NCI-H2081 treated with DMSO at 0.1 percent for 48 hours (cell line): ENCODE measurements around the gene ASPM.

Experiments
- DNase-seq: peaks from one replicate; lab custom pipeline; 2025; lab: John Stamatoyannopoulos, UW

Gene ASPM, protein sequence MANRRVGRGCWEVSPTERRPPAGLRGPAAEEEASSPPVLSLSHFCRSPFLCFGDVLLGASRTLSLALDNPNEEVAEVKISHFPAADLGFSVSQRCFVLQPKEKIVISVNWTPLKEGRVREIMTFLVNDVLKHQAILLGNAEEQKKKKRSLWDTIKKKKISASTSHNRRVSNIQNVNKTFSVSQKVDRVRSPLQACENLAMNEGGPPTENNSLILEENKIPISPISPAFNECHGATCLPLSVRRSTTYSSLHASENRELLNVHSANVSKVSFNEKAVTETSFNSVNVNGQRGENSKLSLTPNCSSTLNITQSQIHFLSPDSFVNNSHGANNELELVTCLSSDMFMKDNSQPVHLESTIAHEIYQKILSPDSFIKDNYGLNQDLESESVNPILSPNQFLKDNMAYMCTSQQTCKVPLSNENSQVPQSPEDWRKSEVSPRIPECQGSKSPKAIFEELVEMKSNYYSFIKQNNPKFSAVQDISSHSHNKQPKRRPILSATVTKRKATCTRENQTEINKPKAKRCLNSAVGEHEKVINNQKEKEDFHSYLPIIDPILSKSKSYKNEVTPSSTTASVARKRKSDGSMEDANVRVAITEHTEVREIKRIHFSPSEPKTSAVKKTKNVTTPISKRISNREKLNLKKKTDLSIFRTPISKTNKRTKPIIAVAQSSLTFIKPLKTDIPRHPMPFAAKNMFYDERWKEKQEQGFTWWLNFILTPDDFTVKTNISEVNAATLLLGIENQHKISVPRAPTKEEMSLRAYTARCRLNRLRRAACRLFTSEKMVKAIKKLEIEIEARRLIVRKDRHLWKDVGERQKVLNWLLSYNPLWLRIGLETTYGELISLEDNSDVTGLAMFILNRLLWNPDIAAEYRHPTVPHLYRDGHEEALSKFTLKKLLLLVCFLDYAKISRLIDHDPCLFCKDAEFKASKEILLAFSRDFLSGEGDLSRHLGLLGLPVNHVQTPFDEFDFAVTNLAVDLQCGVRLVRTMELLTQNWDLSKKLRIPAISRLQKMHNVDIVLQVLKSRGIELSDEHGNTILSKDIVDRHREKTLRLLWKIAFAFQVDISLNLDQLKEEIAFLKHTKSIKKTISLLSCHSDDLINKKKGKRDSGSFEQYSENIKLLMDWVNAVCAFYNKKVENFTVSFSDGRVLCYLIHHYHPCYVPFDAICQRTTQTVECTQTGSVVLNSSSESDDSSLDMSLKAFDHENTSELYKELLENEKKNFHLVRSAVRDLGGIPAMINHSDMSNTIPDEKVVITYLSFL (N-terminal part only)

DNA sequence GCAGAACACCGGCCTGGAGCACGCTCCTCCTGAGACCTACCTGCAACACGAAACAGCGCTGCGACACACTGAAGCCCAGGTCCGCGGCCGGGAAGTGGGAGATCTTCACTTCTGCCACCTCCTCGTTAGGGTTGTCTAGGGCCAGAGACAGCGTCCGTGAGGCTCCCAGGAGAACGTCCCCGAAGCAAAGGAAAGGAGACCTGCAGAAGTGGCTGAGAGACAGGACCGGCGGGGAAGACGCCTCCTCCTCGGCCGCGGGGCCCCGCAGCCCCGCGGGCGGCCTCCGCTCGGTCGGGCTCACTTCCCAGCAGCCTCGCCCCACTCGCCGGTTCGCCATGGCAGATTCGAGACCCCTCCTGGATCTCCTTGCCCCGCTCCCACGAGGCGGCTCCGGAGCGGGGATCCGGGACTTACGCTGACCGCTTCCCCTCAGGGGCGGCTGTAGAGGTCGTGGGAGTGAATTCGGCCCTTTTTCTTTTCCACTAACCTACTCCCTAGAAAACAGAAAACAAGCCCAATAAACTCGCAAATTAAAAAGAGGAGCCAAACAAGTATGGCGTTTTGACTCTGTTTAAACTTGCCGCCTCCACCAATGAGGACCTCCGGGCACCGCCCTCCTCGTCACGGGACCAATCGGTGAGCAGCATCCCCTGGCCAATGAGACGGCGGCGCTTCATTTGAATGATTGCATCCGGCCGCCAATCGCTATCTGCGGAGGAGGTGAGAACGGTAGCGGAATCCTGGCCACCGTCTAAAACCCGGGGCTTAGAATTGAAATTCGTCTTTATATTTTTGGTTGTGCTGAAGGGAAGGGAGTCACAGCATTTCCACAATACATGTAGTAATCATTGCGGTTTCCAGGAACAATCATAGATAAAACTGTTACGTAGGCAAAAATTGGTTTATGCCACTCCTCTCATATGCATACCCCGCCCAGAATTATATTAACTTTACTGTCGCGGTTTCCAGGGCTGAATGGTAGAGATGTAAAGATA lies at the start of gene ASPM:
ASPM (minus strand) TSS at position 569 of the 995 bp plus-strand sequence; CDS start at position 337, 232 bp downstream.
- DNase-seq = peak; percentile 92

DNA sequence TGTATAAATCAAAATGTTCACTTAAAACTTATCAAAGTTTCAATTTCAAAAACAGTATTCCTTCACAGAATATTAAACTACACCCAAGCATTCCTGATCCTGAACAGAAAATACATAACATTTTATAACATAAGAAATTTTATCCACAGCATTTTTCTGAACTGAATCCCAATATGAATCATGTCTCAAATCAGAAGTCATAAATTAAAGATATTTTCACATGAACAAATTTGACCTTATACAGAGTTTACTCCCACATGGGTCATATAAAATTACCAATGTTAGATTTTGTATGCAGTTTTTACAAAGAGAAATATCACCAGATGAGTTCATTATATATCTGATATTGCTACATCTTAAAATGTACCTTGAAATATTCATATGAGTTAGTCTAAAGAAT lies 48.6 kb upstream of the ASPM start:
- DNase-seq = no peak

DNA sequence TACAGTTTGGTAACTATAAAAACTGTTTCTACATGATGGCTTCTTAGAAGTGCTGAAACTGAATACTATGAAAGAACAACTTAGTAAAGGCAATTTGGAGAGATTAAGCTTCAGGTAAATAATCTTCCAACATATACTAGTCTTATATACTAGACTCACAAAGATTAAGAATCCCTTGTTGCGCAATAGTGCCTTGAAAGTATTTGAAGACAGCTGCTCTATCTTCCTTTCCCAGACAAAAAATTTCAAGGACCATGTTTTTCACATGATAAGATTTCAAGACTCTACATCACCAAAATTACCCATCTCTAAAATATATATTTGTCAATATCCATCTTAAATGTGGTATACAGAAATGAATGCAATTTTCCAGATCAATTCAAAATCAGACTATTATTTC lies 37.7 kb upstream of the ASPM start:
- no peak for DNase-seq

GRCh38 chr1:197183195-197183748 lies 36.8 kb upstream of the ASPM start:
- no peak for DNase-seq

DNA sequence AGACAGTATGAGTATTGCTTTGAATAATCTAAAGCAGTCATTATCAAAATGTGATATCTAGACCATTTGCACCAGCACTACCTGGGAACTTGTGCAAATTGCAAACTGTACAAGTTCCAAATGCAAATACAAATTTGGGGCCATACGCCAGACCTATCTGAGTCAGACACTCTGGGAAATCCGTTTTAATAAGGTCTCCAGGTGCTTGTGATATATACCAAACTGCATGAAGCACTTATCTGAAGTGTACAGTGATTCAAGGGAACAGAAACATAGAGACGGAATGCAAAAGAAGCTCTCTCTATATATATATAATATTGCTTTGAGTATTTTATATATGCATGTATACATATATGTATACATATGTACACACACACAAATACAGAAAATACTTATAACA lies 36.2 kb upstream of the ASPM start:
- no peak for DNase-seq

- DNase-seq = no peak
These were observed 35.5 kb upstream of the ASPM start for GRCh38 chr1:197181982-197182381.

- no peak for DNase-seq
These were observed 33.9 kb upstream of the ASPM start for GRCh38 chr1:197180252-197180878.

- DNase-seq = no peak
These were observed 32.5 kb upstream of the ASPM start for GRCh38 chr1:197178998-197179397.

- DNase-seq = no peak
These were observed 28.3 kb upstream of the ASPM start for GRCh38 chr1:197174818-197175217.

- DNase-seq = no peak
These were observed 27.4 kb upstream of the ASPM start for GRCh38 chr1:197173571-197174507.

DNA sequence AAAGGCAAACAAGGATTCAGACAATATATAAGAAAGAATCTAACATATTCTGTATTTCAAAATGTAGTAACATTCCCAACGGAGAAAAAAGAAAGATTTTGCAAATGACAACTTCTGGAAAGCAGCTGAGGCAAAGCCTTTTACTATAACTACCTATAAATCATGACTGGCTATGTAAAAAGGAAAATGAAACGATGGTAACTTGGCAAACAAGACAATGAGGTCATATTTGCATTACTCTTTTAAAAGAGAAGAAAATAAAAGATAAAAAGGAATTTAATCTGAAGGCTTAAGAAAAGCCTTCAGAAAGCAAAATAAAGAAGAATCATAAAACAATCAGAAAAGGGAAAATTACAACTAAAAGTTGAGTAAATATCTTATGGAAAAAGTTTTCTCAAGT lies 25.1 kb upstream of the ASPM start:
- no peak for DNase-seq

GRCh38 chr1:197170538-197170937 lies 24.1 kb upstream of the ASPM start:
- no peak for DNase-seq

DNA sequence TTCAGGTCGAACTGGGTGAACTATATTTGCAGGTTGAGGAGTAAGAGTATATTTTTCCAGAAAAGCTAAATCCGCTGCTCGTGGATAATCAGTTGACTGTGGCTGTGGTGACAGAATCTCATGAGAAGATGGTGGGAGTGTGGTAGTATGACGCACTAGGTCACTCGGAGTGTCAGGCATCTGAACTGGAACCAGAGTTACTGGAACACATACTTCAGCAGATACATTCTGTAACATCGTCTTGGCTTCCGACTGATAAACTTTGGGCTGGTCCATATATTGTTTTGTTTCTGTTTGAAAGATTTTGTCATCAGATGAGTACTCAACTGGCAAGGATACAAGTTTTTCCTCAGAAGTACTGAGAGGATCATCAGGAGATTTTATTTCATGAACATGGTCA lies 13.0 kb upstream of the ASPM start:
- no peak for DNase-seq

- no peak for DNase-seq
These were observed 10.2 kb upstream of the ASPM start for GRCh38 chr1:197156692-197157091.

DNA sequence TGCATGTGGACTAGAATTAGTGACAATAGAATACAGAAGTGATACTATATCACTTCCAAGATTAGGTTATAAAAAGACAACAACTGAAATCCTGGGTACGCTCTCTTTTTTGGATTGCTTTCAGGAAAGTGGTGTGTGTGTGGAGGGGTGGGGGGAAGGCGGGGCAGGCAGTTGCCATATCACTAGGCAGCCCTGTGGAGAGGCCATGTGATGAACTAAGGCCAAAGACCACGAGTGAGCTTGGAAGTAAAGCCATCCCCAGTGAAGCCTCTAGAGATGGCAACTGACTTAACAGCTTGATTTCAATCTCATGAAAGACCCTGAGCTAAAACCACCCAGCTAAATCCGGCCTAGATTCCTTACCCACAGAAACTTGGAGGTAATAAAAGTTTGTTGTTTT lies 6.2 kb upstream of the ASPM start:
- DNase-seq = no peak

DNA sequence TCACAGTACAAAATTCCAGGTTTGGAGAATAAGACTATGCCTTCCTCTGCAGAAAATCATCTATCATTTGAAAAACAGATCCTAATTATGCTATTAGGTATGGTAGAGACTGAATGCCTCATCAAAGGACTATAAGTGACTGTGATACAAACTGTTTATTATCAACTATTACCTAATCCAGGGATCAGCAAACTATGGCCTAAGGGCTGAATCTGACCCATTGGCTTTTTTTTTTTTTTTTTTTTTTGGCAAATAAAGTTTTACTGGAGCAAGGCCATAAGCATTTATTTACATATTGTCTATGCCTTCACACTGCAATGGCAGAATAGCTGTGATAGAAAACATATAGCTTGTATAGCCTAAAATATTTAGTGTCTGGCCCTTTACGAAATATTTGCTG lies 4.7 kb upstream of the ASPM start:
- DNase-seq = no peak

DNA sequence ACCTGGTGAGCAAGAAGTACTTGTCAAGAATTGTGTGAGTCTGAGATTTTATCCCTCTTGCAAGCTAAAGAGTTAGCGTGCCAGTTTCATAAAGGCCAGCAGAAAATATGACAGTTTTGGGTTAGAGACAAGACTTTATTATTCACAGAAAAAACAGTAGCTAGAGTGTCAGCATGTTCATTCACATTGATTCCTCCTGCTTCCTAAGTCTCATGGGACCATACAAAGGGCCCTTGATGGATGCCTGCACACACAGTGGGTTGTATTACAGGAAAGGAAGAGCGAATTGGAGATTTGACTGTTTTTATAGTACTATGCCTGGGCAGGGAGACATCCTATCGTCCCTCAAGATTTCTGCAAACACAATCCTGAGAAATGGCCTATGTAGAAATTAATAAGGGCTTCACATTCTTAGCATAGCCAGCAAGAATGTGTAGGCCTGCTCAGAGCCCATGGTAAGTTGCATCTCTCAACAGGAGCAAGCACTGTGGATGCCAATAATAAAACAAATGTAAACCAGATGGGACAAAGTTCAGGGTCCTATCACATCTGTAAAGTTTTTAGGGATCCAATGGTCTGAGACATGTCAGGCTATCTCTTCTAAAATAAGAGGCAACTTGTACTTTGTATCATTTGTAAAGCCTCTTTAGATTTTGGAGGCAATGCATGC lies 4.0 kb upstream of the ASPM start:
- DNase-seq = no peak

GRCh38 chr1:197149340-197149739 lies 2.9 kb upstream of the ASPM start:
- no peak for DNase-seq
